GM15510 (cell line): Measurements from ENCODE around the gene SCLT1.

Experiments used
- POLR2A ChIP-seq: IDR thresholded peaks from 3 replicates; pipeline ENCODE4 v1.6.1; 2011; ENCODE audit warnings: borderline replicate concordance; ENCODE audit not compliant: insufficient read length; ENCODE audit errors: extremely low read depth

Gene SCLT1

GRCh38 chr4:128869776-128870509 is 223.4 kb downstream of the SCLT1 start:
- no peak for TF ChIP-seq POLR2A

GRCh38 chr4:128868758-128869157 is 224.6 kb downstream of the SCLT1 start:
- no peak for TF ChIP-seq POLR2A

DNA sequence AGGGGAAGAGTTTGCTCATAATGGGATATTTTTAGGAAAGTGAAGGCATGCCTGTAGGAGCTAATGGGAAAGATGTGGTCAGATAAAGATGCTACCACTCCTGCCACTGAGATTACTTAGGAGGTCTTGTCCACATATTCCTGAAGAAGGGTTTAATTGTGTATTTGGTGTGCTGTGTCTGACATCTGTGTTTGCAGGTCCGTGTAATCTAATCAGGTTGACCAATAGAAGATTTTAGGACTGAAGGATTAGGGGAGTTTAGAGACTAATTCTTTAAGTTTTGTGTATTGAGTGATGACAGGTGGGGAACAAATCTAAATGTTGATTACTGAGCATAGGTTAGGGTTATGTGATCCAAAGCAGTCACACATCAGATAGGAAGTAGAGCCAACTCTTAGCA is 226.6 kb downstream of the SCLT1 start:
- no peak for TF ChIP-seq POLR2A

DNA sequence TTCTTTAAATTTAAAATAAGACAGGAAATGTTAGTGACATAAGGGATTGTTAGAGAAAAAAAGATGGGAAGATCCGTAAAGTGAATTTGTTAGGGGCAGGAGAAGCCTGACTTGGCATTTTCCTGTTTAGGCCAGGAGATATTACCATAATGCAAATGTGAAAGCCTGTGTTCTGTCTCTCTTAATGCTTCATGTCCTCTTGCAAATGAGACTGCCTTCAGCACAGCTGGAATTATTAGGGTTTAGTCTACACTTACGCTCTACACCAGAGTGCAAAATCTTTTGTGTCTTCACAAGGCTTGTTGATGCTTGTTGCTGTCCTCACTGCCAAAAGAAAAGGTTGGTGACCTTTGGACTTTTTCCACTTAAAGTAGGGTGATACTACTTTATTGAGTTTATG is 227.1 kb downstream of the SCLT1 start:
- TF ChIP-seq POLR2A = no peak

DNA sequence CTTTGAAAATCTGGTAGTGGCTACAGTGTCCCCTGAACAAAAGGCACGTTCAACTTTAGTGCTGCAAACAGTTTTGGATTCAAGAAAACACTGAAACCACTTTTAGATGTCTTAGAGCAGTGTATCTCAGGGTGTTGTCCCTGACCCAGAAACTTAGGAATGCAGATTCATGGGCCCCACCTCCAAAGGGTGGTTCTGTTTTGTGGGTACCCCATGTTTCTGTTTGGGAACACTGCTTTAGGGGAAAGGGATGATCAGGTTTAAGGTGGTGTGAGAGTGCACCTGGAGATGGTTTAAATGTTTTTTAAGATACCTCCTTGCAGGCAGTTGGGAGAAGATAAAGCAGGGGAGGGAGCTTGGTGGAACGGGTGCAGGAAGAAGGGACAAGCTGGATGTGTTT is 228.2 kb downstream of the SCLT1 start:
- TF ChIP-seq POLR2A = no peak

DNA sequence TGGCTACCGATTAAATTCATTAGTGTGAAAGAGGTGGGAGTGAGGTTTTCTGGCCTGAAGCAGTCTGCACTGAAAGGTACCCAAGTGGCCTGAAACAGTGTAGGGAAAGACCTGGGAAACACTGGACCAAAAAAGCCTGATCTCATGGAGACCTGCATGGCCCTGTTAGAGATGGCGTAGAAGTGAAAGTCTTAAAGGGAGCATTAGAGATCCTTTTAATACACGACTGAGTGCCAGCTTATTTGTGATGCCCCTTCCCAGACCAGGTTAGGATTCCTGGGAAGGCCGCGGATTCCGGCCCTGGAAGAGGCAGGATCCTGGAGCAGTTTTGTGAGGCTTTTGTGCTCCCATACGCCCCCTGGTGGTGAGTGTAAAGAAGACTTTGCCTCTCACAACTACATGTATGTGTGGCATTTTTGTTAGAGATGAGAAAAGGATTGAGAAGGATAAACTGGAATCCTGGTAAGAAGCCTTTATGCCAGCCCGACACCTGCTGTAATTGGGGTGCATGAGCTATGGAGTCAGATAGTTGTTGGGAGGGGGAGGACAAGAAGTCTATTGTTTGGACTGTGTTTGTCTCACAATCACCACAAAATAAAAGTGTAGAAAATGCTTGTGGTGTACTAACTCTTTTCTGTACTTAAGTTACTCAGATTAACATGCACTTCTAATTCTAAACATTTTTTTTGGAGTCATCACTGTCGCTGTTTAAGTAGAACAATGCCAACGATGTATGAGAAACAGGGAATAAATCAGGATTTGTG is 229.8 kb downstream of the SCLT1 start:
- no peak for TF ChIP-seq POLR2A

DNA sequence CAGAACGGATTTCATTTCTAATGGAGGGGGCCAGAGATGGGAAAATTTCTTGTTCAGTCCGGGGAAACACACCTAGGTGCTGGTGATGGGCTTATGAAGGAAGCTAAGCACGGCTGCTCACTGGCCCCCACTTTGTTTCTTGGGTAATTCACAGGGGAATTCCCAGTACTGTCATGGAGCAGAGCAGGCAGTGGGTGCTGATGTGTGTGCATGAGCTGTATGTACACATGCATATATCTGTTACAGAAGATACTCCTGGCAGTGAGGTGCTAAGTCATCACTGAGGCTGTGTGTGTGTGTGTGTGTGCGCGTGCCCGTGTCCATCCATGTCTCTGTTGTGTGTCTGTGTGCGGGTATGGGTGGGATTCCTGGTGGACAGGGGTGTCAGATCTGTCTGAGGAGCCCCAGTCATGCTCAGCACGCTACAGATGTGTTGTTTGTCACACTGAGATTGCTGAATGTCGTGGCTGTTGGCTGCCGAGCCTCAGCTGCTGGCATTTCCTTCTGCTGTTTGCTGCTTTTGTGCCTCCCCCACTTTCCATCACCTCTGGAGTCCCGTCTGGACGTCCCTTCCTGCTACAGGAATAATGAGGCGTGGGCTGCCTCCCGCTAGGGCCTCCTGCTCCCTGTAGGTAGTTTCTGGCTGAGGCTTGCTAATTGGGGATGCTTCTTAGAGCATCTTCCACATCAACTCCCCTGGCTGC is 230.6 kb downstream of the SCLT1 start:
- no peak for TF ChIP-seq POLR2A

- TF ChIP-seq POLR2A = no peak
Observed at GRCh38 chr4:128861856-128862518, 231.4 kb downstream of the SCLT1 start.

DNA sequence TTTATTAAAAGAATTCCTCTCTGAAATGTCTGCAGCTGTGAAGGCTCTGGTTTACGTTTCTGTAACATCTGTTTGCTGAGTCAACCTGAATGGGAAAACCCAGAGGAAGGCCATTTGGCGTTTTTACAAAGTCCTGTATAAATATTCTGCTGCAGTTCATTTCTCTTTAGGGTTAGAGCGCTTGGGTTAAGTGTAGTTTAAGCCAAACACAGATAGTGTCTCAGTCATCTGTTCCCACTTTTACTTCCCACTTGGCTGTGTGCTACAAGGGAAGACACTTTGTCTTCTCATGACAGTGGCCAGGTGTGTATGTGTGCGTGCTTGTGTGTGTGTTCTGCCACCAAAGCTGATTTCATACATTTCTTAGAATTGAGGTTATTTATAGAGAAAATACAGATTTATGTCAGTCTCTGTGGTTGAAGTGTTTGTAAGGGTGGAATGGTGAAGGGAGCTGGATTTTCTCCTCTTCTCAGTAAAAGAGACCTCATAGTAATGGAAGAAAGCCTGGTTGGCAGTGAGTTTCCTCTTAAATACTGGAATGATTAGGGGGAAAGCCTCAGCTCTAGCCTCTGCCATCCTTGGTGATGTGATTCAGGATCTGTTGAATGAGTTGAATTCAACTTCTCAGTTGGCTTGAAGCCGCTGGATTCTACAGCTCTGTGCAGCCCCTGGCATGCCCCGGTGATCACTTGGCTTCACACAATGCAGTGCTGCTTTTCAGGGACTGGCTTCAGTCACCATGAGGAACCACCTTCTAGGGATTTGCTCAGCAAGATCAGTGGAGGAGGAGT is 233.3 kb downstream of the SCLT1 start:
- no peak for TF ChIP-seq POLR2A

GRCh38 chr4:128858879-128859671 is 234.3 kb downstream of the SCLT1 start:
- no peak for TF ChIP-seq POLR2A

- TF ChIP-seq POLR2A = no peak
Observed at GRCh38 chr4:128856246-128856645, 237.1 kb downstream of the SCLT1 start.

- TF ChIP-seq POLR2A = no peak
Observed at GRCh38 chr4:128855621-128856020, 237.7 kb downstream of the SCLT1 start.

DNA sequence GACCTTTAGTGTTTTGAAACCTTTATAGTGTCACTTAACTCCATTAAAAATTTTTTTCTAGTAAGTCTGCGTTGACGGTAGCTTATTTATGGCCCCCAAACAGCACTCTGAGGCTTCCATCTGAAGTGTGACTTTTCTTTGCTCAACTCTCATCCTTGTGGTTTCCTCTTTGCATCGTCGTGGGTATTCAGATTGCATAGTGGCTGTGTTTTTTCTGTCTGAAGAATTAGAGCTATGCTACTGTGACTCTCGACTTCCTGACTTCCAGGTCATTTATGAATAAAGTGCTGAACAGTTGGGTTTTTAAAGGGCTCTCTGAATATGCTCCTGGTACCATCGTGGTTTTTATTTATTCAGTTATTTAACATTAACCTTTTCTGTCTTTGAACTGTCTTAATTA is 238.9 kb downstream of the SCLT1 start:
- TF ChIP-seq POLR2A = no peak
